Stimulated activated CD8-positive, alpha-beta memory T cell treated with anti-CD3 and anti-CD28 coated beads, Interleukin-4, amount 100 ng/mL, for 48 hours (primary cell): Measurements from ENCODE around the gene SLC14A1.
"Not testable (repeated sequence)": the region's sequence is repeated elsewhere in the genome, so short reads cannot be mapped to it uniquely, and the experiment has no call there.

Source experiments
- DNase-seq: peaks from one replicate; pipeline ENCODE4 v3.0.0-alpha.2; 2020

The SLC14A1 gene

DNA sequence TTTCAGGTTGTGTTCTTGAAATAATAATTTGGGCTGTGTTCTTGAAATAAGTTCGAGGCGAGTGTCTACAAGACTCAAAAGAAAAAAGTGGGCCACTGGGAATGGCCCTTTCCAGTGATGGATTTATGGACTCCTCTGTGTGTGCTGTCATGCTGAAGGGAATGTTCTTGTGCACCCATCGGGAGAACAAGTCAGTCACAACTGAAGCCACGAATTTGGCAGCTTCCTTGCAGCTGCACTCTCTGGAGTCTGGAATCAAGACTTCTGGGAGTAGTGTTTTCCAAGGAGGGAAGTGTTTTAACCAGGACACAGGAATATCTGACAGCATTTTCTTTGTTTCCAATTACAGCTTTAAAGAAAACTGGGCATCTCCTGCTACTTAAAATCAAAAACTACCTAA is 620 bp downstream of the SLC14A1 start:
- DNase-seq = no peak

- DNase-seq = no peak
Measured at GRCh38 chr18:45725336-45725735, 1.4 kb downstream of the SLC14A1 start.

GRCh38 chr18:45726603-45727002 is 2.6 kb downstream of the SLC14A1 start:
- no peak for DNase-seq

GRCh38 chr18:45727068-45727467 is 3.1 kb downstream of the SLC14A1 start:
- no peak for DNase-seq

DNA sequence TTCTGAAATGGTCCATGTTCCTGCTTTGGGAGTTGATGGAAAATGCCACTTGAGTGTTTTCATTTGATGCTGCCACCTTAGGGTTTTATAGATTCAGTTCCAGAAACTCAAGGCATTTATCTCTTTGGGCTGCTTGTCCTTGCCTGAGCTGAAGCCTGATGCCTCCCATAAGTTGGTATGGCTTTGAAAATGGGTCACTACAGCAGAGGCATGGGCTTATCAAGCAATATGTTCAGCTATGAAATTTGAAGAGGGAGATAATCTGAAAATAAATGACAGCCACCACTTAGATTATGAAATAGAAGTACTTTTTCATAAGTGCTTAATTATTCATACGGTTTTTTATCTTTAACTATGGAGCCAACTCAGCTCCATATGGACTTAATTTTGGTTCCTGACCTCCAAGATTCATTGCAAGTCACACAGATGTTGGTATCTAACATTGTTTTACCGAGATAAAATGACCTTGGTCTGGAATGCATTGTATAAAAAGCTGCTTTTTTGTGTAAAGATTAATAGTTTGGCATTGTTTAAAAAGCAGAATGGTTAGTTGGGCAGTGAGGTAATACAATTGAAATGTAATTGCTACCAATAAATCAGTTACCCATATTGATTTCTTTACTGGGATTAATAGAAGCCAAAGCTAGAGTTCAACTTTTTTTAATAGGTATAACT is 4.5 kb downstream of the SLC14A1 start:
- no peak for DNase-seq

DNA sequence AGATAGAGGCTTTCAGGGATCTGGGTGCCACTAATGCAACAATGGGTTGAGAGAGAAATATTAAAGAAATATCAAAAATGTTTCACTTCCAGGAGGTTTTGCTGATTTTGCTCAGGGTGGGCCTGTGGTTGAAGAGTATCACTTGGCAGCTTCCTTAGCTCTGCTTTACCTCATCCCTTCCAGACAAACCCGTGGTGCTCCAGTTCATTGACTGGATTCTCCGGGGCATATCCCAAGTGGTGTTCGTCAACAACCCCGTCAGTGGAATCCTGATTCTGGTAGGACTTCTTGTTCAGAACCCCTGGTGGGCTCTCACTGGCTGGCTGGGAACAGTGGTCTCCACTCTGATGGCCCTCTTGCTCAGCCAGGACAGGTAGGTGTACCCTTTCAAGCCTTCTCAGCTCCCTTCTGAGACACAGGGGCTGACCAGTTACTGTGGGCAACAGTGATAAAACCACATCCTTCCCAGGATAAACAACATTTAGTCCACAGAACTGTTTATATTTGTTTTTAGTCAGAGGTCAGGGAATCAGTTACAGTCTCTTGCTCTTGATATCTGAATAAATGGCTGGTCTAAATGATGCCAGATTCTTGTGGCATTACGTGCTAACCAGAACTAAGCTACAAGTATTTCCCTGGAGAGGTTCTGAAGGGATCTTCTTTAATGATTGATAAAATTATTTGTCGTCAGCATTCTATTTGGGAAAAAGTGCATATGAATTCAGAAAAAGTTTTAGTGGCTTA is 7.0 kb downstream of the SLC14A1 start:
- DNase-seq = no peak

DNA sequence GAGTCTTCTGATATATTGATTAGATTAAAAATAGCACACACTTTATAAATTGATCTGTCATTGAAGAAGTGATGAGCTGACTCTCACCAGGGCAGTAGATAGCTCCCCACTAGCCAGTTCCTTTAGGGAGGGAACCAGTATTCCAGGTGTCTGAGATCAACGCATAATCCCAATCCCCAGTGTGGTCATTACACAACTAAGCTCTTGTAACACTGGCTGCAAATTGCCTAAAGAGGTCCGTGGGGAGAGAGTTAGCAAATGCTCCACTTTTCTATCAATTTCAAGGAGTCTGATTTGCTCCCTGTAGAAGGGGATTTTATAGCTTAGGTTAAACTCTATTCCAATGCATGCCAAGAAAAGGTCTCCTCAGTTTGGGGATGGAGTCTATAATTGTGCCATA is 7.7 kb downstream of the SLC14A1 start:
- no peak for DNase-seq

- DNase-seq = no peak
Measured at GRCh38 chr18:45733535-45733934, 9.6 kb downstream of the SLC14A1 start.

DNA sequence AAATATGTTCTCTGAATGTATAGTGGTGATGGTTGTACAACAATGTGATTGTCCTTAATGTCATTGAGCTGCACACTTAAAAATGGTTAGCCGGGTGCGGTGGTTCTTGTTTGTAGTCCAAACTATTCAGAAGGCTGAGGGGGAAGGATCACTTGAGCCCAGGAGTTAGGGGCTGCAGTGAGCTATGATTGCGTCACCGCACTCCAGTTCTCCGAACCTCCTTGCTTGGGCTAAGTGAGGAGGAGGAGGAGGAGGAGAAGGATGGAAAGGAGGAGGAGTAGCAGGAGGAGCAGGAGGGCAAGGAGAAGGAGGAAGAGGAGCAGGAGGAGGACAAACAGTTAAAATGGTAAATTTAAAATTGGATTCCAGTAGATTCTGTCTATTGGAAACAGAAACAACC is 10.5 kb downstream of the SLC14A1 start:
- DNase-seq = no peak

DNA sequence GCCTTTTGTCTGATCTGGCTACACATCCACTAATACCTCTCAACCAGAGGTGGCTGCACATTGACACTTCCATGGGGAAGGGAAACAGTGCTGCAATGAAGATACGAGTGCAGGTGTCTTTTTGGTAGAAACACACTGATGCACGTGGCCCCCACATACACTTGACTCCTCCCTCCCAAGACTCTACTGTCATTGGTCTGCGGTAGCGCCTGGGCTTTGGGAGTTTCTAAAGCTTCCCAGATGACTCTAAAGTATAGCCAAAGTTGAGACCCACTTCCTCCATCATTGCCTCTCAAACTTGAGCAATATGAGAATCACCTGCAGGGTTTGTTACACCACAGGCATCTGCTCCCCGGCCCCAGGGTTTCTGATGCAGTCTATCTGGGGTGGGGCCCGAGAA is 11.0 kb downstream of the SLC14A1 start:
- DNase-seq = no peak

DNA sequence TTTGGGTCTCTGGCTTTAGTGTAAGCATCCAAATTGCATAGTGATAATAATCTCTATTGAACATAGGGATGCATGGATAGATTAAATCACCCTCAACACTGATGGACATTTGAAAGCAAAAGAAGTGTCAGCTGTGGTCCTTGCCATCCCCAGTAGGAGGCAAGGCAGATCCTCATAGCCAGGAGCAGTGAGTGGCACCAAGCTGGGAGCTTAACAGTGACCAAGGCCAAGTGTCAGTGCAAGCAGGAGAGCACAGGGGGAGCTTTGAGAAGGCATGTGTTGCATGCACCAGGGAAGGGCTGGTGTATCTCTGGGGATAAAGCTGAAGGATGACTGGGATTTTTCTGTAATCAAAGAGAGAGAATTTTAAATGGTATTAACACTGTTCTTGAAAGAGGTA is 14.7 kb downstream of the SLC14A1 start:
- DNase-seq = no peak

- no peak for DNase-seq
Measured at GRCh38 chr18:45739268-45739667, 15.3 kb downstream of the SLC14A1 start.

DNA sequence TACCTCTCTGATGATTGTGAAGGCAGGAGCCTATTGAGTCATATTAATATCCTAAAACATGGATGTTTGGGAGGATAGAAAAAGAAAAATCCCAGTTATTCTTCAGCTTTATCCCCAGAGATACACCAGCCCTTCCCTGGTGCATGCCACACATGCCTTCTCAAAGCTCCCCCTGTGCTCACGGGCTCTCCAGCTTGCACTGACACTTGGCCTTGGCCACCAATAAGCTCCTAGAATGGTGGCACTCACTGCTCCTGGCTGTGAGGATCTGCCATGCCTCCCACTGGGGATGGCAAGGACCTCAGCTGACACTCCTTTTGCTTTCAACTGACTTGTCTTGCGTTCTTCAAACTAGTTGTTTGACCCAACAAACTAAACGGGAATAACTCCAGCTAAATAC is 15.9 kb downstream of the SLC14A1 start:
- DNase-seq = no peak

DNA sequence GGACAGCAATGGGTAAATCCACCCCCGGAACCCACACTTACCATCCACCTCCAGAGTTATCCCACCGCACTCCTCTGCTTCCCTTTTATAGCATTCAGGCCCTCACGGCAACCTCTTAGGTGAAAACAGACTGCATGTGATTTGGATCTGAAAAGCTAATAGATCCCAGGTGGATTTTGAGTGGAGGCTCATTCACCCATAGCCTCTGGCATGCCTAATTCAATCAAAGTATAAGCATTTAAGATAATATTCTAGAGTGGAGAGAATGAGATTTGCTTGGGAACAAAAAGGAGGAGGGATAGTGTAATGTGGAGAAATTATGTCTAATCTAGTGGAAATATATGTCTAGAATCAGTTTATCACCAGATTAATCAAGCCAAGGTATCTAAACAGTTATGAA is 17.1 kb downstream of the SLC14A1 start:
- no peak for DNase-seq

DNA sequence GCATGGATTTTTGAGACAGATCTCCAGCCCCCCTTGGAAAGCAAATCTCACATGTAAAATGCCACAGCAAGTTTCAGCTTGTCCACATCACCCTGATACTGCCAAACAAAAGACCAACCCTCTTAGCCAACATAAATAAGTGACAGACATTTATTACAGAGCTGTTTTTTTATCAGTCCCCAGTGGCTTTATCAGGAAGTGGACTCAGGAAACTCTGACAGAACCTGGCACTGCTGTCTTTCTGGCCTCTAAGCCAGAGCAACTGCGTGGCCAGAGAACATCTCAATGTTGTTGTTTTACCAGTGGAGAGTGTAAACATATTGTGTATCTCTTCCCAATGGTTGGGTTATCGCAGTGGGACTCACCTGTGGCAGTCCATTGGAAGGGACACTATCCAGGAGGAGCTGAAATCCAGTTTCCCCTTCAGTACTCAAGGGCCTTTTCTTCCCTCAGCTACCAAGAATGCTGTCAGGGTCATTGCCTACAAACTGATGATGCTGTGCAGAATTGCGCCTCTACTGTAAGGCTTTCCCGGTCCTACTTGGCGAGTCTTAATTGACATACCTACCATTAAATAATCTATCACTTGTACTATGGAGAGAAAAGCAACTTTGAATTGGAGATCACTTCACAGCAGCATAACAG is 22.0 kb downstream of the SLC14A1 start:
- no peak for DNase-seq

GRCh38 chr18:45748501-45748900 is 24.5 kb downstream of the SLC14A1 start:
- DNase-seq = no peak

DNA sequence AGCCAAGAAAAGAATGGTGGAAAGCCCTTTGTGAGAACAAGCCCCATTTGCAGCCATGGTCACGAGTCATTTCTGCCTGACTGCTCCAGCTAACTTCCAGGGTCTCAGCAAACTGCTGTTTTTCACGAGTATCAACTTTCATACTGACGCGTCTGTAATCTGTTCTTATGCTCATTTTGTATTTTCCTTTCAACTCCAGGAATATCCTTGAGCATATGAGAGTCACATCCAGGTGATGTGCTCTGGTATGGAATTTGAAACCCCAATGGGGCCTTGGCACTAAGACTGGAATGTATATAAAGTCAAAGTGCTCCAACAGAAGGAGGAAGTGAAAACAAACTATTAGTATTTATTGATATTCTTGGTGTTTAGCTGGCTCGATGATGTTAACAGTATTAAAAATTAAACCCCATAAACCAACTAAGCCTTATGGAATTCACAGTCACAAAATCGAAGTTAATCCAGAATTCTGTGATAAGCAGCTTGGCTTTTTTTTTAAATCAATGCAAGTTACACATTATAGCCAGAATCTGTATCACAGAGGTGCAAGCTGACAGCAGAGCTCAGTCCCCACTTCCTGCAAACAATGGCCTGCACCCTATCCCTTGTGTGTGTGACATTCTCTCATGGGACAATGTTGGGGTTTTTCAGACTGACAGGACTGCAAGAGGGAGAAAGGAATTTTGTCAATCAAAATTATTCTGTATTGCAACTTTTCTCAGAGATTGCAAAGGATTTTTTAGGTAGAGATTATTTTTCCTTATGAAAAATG is 26.1 kb downstream of the SLC14A1 start:
- no peak for DNase-seq

DNA sequence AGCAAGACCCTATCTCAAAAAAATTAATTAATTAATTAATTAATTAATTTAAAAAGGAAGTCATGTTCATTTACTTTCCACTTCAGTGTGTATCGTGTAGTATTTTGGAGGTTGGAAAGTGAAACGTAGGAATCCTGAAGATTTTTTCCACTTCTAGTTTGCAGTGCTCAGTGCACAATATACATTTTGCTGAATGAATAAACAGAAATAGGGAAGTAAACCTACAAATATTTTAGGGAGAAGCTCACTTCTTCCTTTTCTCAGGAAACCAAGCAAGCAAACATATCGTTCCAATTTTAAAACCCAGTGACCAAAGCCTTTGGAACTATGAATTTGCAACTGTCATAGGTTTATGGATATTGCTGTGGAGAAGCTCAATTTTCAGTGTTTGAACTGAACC is 27.8 kb downstream of the SLC14A1 start:
- no peak for DNase-seq

GRCh38 chr18:45752681-45753080 is 28.7 kb downstream of the SLC14A1 start:
- no peak for DNase-seq

GRCh38 chr18:45753286-45753685 is 29.3 kb downstream of the SLC14A1 start:
- DNase-seq = no peak

- no peak for DNase-seq
Measured at GRCh38 chr18:45755934-45756333, 32.0 kb downstream of the SLC14A1 start.

GRCh38 chr18:45757005-45757404 is 33.0 kb downstream of the SLC14A1 start:
- DNase-seq = no peak

DNA sequence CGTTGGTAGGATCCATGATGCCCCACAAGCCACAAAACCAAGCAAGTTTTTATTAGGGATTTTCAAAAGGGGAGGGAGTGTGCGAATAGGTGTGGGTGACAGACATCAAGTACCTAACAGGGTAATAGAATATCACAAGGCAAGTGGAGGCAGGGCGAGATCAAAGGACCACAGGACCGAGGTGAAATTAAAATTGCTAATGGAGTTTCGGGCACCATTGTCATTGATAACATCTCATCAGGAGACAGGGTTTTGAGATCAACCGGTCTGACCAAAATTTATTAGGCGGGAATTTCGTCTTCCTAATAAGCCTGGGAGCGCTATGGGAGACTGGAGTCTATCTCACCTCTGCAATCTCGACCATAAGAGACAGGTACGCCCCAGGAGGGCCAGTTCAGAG is 33.7 kb downstream of the SLC14A1 start:
- not testable (repeated sequence) for DNase-seq
